Vagina (tissue), 2 donors: ENCODE results near the gene MDC1.

Source experiments
- CTCF ChIP-seq, 3 experiments: fragments of 450-650 bp in 2 of 3; fragments of 200-600 bp in 1 of 3; sonication (generic) in 1 of 3; IDR thresholded peaks; one replicate each; pipeline ENCODE4 v1.5.1; 2017 to 2019; ENCODE audit warnings: antibody characterized with exemption in 3 of 3, mild to moderate bottlenecking in 2 of 3, moderate library complexity in 2 of 3
- POLR2A ChIP-seq, 2 donors: fragments of 450-650 bp; IDR thresholded peaks; one replicate each; pipeline ENCODE4 v1.6.1; 2017; ENCODE audit warnings: antibody characterized with exemption in 2 of 2, mild to moderate bottlenecking in 2 of 2, moderate library complexity in 2 of 2
- POLR2AphosphoS5 ChIP-seq, 2 donors: sonication (generic); formaldehyde crosslinking; IDR thresholded peaks; one replicate each; pipeline ENCODE4 v1.9.0; 2017; ENCODE audit warnings: antibody characterized with exemption in 2 of 2, mild to moderate bottlenecking in 2 of 2, low read depth in 1 of 2; ENCODE audit not compliant: insufficient read depth in 1 of 2

- no peak for TF ChIP-seq CTCF (IDR thresholded peaks at IDR 0.05)
- TF ChIP-seq POLR2AphosphoS5 (IDR thresholded peaks at IDR 0.05; ENCODE audit: insufficient read depth in 1 of 2, low read depth in 1 of 2): peak; percentile 92 to 96
- TF ChIP-seq POLR2A (IDR thresholded peaks at IDR 0.05): peak in 1 of 2 donors; percentile 91
These were observed 3.0 kb upstream of the MDC1 start, which contains the start of gene TUBB for GRCh38 chr6:30719791-30720737.
